Measurements from ENCODE around the gene CHIC2.

CHIC2 gene

DNA sequence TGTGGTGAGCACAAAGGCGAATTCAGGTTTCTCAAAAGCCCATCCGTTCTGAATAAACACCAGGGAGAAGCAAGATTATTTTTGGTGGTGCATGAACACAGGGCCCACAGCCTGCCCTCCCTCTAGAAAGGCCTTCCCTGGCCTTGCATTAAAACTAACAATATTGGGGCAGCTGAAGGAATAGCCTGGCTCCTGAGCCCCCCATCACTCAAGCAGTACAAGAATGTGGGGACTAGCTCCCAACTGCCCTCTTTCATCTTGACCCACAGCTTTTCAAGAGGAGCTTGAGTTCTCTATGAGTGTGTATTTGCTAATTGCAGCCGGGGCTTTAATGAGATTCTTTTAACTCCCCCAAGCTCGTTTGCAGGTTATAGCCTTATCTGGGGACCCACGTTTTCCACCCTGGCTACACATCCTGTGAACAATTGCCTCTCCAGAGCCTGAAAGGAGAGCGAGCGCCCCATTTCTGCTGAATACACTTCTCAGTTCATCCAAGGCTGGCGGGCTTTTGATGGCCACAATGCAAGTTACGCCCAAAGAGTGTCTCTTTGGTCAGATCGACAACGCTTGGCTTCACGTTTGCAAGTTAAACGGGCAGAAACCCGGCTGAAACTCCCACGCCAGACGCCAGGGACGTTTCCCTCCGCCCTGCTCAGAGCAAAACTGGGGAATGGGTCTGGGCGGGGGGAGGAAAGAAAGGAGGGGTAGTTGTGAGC, 30.9 kb upstream of the CHIC2 start:
- TF ChIP-seq, protein P1, sequence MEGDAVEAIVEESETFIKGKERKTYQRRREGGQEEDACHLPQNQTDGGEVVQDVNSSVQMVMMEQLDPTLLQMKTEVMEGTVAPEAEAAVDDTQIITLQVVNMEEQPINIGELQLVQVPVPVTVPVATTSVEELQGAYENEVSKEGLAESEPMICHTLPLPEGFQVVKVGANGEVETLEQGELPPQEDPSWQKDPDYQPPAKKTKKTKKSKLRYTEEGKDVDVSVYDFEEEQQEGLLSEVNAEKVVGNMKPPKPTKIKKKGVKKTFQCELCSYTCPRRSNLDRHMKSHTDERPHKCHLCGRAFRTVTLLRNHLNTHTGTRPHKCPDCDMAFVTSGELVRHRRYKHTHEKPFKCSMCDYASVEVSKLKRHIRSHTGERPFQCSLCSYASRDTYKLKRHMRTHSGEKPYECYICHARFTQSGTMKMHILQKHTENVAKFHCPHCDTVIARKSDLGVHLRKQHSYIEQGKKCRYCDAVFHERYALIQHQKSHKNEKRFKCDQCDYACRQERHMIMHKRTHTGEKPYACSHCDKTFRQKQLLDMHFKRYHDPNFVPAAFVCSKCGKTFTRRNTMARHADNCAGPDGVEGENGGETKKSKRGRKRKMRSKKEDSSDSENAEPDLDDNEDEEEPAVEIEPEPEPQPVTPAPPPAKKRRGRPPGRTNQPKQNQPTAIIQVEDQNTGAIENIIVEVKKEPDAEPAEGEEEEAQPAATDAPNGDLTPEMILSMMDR (IDR thresholded peaks at IDR 0.05) = no peak

DNA sequence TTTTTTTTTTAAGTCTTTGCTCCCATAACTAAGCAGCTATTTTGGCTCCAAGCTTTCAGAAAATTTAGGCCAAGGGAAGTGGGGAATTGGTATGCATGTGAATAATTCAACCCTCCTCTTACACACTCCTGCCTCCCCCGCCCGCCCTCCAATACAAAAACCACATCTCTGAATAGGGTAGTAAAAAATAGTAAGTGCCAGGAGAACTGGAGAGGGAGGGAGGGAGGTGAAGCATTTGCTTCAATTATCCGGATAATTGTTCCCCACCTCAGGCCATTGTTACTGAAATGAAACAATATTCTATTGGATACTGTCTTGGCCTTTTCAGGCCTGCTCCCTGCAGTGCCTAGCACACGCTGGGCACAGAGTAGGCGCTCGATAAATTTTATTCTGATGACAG, 30.0 kb upstream of the CHIC2 start:
- TF ChIP-seq, protein P1 (IDR thresholded peaks at IDR 0.05) = no peak

DNA sequence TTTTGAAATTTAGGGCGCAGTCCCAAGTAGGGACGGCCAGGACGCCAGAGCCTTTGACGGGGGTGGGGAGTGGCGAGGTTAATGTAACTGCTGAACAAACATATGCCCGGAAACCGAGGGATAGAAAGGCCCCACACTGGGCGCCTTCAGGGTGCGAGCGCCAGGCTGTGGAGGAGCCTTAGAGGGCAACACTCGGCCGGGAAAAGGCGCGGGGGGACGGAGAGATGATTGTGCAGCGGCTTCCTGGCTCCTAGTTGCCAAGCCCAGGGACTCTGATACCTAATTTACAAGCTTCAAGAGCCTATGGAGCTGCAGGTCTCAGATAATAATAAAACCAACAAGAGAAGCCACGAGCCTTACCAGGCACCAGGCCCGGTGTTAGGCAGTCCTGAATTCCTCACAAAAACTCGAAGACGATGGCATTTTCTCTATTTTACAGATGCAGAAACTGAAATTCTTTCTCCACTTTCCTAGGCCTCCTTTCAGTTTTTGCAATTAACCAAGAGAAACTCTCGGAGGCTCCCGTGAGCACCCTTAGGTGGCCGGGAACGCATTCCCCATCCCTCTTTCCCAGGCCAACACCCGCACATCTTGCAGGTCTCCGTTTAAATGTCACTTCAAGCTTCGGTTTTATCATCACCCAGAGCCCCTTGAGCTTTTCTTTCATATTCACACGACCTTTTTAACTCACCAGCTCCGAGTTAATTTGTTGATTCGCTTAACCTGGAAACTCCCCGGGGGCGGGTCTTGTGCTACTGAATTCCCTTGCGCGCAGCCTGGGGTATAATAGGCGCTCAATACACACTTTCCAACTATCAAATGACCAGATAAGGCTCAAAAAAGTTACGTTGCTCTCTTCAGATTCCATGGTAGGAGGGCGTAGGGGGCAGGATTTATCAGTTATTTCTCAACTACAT, 29.2 kb upstream of the CHIC2 start:
- TF ChIP-seq, protein P1 (IDR thresholded peaks at IDR 0.05) = no peak

DNA sequence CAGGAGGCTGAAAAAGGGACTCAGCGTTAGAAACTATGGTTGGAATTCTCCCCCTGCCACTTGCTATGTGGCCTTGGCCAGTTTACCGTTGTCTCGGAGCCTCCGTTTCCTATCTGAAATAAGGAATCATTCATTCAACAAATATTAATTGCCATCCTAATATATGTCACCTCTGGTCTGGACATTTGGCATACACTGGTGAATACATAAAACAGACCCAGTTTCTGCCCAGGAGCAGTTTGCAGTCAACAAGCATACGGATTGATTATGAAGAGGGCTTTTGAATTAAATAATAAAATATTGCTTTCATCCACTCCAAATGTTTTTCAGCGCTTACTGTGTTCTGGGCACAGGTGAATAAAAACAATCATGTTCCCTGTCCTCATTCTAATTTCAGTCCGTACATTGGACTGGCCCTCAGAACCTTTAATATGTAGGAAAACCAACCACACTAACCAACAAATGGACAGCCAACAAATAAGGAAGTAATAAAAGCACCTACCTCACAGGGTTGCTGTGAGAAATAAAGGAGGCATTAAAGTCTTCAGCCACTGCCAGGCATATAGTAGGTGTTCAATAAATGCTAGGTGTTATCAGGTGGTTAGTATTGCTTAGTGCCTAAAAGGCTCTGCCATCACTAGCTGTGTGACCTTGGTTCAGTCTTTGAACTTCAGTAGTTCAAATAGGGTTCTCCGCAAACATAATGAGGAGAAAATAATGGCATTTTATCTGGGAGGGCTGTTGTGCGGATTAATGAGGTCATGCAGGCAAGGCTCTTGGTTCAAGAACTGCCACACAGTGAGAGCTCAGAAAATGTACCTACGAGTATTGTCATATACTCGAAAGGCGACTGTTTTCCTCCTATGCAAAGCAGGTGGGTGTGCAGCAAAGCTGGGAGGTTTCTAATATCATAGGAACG, 28.3 kb upstream of the CHIC2 start:
- TF ChIP-seq, protein P1 (IDR thresholded peaks at IDR 0.05) = no peak

DNA sequence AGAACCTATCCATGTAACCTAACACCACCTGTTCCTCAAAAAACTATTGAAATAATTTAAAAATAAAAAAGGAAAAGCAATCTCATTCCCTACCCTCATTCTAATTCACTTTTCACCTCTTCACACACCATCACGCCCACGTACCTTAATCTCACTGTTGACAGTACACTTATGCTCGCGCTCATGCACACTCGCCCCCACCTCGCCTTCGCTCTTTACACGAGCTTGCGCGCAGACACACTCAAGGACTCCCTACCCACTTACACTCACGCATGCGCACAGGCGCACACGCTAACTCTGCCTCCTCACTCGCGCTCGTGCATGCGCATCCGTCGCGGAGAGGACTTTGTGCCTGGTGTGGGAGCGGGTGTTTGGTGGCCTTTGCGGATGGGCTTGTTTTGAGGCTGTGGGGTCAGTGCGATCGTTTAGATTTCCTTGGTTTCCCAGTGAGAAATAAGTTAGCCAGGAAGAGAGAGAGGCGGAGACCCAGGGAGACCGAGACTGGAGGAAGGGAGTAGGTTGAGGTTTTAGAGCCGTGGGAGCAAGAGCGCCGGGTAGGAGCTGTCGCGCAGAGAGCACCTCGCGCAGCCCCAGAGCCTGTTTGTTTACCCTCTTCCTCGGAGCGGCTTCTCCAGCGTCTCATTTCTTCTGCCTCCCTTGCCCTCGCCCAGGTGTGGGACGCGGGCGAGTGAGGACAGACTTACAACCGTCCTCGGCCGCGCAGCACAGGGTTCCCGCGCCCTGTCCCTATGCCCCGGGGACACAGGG, 27.4 kb upstream of the CHIC2 start:
- TF ChIP-seq, protein P1 (IDR thresholded peaks at IDR 0.05) = no peak

DNA sequence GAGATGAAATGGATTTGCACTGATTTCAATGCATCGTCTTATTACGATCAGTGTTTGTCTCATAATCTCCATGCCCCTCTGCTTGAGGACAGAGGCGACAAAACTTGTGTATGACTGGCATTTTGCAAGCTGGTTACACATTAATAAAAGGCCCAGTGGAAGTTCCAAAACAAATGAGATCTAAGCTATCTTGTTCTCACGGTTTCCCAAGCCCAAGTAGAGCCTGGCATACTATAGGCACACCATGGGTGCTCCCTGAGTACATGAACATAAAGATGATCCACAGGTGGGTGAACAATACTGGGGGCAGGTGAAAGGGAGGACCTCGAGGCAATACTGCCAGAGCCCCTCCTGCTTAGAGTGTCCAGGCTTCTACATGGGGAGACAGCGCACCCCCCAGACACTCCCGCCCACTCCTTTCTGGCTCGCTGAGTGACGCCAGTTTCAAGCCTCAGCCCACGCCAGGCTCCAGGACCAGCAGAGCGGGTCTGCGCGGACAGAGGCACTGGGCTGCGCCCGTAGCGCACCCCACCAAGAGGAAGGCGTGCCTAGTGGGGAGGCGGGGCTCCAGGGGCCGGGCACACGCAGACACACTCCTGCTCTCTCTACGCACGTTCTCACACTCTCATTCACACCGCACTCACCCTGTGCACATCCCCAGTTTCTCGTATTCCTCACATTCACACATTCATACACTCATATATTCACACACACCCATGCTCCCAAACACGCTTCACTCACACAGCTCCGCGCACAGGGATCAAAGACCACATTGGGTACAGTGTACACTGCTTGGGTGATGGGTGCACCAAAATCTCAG, 26.6 kb upstream of the CHIC2 start:
- TF ChIP-seq, protein P1 (IDR thresholded peaks at IDR 0.05) = no peak

Measured in LNCAP (cell line).